Dermis blood vessel endothelial cell (primary cell): ENCODE results near the gene PPP4R4. TPM values are rescaled to one million over a fixed set of nuclear protein-coding genes. Genes with fewer than 3 reads are reported as not detected.
"Not testable (repeated sequence)": the region's sequence is repeated elsewhere in the genome, so short reads cannot be mapped to it uniquely, and the experiment has no call there.

Experiments
- DNase-seq: peaks from one replicate; pipeline ENCODE4 v3.0.0; 2010
- total RNA-seq: library from RNA; depleted of rRNA; stranded (reverse); fragments of >200 nt; gene quantifications from 2 replicates; pipeline ENCODE4 v1.2.3, GENCODE V29; 2014

Gene PPP4R4
- total RNA-seq, 1 donor from 2014 or later, result not detected

DNA sequence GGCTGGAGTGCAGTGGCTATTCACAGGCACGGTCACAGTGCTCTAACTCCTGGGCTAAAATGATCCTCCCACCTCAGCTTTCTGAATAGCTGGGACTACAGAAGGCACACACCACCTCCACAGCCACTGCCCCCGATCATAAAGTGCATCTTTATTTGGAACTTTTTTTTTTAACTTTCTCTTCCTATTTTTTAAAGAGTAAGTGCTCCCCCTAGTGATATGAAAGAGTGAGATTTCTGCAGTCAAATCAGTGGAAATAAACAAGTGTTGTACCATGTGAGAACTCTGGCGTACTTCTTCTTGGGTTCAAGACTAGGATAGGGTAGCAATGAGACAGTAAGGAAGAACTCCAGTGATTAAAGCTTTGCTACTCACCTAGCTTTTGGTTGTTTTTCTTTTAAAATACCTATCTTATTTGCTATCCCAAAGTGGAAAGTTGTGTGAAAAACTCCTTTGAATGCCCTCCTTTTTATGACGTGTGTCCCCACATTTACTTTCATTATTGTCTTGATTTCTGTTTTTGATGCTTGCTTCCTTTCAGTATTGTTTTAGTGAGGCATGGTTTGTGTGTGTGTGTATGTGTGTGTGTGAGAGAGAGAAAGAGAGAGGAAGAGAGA is 6.6 kb downstream of the PPP4R4 start:
- DNase-seq, result peak; percentile 55

DNA sequence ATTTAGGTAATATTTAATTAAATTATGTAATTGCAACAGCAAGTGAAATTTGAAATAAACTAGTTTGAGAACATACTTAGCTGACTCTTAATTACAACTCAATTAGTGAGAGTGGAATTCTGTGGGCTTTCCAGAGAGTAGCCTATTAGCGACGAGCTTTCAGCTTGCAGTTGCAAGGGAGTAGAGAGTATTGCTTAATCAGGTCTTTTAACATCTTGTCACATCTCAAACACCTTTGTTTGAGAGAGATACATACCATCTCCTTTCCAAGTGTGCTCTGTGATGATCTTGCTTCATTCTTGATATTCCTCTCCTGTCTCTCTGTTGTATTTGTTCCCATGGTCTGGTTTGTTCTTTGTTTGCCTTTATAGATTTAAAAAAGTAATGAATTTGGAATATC is 7.7 kb downstream of the PPP4R4 start:
- no peak for DNase-seq

DNA sequence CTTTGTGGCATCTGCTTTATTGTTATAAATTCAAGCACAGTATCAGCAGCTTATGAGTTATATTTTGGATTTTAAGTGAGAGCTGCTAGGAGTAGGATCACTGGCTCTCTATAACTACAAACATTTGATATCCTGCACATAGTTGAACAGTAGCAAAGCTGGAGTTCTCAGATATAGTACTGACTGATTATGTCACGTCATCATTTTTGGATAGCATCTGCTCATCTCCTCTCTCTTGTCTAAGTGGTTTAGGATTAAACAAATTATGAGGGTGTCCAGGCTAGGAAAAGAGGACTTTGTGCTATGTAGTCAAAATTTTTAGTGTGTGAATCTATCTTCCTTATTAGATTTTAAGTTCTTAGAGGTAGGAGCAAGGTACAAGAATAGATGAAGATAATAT is 18.4 kb downstream of the PPP4R4 start:
- no peak for DNase-seq

DNA sequence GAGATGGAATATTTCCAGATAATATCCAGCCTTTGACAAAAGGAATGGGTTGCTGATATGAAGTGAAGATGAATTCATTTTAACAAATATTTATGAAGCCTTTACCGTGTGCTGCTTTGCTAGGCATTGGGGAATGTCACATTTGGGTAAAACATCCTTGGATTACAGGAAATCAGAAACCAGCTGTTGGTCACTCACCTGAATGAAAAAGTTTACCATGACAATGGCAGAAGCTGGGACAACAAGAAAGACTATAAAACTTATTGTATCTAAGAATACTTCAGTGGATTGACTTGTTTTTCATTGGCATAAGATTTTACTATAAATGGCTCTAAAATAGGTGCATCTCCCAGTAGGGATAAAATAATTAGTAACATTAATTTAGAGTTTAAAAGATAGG is 19.7 kb downstream of the PPP4R4 start:
- no peak for DNase-seq

DNA sequence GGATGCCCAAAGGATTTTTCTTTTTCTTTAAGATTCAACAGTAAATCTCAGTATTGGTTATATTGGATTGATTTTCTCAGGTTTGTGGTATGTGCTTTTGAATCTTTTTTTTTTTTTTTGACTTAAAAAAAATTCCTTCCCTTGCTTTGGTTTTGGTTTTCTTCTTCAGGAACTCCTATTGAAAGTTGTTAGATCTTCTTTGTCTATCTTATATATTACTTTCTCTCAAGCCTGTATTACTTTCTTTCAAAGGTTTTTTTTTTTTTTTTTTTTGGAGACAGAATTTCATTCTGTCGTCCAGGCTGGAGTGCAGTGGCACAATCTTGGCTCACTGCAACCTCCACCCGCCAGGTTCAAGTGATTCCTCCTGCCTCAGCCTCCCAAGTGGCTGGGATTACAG is 21.9 kb downstream of the PPP4R4 start:
- DNase-seq, result no peak

DNA sequence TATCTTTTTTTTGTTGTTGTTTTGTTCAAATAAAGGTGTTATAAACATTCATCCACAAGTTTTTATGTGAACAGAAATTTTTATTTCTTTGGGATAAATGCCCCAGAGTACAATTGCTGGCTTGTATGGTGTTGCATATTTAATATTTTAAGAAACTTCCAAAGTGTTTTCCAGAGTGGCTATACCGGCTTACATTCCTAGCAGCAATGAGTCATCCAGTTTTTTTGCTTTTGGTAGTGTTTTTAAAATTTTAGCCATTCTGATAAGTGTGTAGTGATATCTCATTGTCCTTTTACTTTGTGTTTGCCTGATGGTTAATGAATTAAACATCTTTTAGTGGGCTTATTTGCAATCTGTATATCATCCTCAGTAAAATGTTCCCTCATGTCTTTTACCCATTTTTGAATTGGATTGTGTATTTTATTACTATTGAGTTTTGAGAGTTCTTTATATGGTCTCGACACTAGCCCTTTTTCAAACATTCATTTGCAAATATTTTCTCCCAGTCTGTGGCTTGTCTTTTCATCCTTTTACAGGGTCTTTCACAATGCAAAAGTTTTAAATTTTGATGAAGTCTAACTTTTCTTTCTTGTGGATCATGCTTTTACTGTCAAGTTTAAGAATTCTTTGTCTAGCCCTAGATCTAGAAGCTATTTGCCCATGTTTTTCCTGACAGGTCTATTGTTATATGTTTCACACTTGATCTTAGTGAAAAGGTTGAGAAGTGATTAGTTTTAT is 29.5 kb downstream of the PPP4R4 start:
- DNase-seq, result no peak

DNA sequence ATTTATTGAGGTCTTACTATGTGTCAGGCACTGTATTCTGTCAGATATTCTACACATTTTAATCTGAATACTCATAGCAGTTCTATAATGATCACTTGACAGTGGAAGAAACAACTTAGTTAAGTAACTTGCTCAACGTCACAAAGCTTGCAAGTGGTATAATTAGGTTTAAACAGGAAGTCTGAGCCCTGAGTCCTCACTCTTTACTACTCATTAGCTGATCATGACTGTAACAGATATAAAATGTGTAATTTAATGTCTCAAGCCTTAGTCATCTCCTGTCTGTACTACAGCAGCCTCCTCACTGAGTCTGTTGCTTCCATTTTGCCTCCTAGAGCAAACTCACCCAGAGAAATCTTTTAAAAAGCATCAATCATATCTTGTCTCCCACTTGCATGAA is 38.9 kb downstream of the PPP4R4 start:
- no peak for DNase-seq

DNA sequence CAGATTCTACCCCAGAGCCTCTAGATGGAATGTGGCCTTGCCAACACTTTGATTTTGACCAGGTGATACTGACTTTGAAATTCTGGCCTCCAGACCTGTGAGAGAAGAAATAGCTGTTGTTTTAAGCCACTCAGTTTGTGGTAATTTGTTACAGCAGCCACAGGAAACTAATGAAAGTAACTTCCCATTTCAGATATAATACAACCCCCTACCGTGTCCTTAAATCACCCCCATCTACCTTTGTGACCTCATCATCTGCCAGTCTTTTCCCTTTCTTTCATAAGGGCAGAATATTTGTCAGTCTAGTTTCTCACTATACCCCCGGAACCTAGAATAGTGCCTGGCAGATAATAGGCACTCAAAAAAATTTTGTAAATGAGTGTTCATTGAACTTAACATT is 39.6 kb downstream of the PPP4R4 start:
- no peak for DNase-seq

DNA sequence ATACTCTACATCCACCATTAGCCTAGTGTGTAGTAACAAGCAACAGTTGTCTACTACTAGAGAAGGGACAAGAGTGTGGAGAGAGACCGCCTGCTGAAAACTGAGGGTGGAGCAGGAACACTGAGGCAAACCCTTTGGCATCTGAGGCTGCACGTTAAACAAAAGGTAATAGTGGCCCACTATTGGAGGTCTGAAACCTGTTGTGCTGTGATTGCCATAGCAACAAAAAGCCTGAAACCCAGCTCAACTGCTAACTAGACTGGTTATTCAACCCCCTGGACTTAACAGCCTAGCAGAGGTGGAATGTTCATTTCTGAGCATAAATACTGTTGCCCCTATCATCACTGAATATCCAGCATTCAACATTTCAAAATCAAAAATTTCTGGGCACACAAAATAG is 43.0 kb downstream of the PPP4R4 start:
- DNase-seq, result no peak

DNA sequence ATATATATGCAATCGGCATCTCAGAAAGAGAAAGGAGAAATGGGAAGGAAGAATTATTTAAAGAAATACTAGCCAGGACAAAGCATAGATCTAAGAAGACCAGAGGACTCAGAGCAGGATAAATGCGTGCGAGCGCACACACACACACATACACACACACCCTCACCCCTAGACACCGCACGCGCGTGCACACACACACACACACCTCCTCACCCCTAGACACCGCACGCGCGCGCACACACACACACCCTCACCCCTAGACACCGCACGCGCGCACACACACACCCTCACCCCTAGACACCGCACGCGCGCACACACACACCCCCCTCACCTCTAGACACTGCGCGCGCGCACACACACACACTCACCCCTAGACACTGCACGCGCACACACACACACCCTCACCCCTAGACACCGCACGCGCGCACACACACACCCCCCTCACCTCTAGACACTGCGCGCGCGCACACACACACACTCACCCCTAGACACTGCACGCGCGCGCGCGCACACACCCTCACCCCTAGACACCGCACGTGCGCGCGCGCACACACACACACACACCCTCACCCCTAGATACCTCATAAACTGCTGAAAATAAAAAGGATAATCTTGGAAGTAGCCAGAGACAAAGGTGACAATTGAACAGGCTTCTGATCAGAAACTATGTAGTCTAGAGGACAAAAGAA is 44.2 kb downstream of the PPP4R4 start:
- not testable (repeated sequence) for DNase-seq

DNA sequence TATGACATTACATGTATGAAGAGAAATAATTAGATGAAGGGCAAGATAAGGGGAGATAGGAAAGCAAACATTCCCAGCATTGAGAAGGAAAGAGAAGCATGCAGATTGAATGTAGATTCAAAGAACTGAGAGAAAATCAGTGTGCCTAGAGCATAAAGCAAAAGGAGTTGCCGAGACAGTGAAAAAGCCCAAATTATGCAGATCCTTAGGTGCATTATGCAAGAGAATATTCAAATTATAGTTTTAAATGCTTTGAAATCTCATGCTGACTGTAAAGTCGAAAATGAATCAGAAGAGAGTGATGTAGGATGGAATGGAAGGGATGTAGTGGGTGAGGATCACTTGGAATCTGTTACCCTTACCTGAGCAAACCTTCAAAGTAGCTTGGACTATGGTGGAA is 49.9 kb downstream of the PPP4R4 start:
- no peak for DNase-seq

DNA sequence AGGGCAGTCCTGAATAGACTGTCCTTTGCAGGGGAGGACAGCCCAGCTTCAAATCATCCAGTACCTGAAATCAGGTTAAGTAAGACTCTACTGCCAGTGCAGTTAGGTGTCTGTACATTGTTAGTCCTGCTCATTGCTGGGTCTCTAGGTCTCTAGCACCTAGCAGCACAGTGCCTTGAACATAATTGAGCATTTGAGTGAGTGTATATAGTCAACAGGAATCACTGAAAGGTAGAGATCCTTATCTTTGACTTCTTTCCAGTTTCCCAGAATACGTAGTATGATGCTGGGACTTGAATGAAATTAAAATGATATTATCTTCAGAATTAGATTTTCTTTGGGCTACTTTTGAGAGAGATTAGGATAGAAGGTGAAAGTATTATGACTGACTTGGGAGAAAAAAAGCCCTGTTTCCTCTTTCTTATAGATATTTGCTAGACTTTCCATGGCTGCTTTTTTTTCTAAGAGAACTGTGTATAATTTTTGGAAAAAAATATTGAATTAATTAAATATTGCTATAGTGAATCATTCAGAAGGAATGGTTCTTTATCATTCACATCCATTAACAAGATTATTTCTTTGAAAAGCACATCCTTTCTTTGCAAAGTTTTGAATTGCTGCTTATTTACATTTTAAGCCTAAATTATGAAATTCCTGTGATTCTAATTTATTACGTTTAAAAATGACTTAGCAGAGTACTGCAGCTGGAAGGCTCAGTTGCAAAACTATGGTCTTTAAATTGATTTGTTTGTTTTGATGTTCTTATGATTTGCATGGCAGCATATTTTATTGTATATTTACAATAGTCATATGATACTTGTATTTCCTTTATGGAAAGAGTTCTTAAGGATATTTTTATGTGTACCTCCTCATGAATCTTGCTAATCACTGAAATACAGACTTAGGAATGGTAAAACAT is 51.6 kb downstream of the PPP4R4 start:
- DNase-seq, result no peak

DNA sequence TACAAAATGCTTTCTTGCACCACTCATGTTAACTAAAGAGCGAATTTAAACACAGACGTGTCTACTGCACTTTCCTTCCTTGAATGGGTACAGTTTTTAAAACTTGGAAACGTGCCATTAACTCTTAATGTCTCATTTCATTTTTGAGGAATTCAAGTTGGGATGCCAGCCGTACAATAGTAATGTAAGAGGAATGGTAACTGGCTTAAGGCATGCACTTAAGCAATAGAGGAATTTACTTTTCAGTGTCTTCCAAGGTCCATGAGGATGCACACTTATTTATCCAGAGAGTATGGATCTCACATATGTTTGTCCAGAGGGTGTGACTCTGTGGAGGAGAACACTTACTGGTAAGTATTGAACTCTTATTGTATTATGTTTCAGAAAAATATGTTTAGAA is 52.9 kb downstream of the PPP4R4 start:
- no peak for DNase-seq

DNA sequence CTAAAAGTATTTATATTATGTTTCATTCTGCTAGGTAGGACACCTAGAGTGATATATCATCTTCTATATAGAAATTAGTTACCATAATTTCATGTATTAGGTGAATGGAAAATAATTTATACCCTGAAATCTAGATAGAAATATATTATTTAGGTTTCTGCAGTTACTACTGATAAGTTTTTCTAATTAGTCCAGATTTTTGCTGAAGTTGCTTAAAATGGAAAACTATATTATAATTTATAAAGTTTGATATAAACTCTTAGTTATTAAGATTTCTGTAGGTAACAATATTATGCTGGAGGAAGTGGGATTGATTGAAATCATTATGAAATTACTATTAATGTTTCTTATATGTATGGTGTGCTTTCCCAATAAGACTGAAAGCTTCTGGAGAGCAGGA is 62.9 kb downstream of the PPP4R4 start:
- DNase-seq, result no peak

DNA sequence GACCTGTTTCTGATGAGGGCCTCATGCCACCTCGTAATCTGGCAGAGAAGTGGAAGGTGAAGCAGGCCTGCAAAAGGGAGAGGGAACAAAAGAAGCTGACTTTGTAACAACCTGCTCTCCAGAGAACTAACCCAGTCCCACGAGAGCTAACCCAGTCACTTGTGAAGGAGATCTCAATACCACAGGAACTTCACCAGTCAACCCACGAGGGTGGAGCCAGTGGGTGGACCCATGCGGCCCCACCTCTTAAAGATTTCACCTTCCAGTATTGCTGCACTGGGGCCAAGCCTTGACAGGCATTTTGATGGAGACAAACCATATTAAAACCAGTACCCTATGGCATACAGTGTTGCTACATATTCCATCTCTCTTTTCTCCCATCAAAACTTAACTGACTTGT is 63.9 kb downstream of the PPP4R4 start:
- DNase-seq, result no peak

DNA sequence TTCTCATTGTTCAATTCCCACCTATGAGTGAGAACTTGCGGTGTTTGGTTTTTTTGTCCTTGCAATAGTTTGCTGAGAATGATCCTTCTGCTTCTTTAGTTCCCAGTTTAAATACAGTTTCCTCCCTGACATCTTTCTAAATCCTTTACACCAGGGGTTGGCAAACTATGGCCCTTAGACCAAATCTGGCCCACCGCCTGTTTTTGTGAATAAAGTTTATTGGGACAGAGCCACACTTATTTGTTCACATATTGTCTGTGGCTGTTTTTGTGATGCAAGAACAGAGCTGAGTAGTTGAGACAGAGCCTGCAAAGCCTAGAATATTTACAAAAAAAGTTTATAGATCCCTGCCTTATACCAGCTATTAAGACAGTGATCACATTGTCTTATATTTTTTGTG is 65.3 kb downstream of the PPP4R4 start:
- no peak for DNase-seq

DNA sequence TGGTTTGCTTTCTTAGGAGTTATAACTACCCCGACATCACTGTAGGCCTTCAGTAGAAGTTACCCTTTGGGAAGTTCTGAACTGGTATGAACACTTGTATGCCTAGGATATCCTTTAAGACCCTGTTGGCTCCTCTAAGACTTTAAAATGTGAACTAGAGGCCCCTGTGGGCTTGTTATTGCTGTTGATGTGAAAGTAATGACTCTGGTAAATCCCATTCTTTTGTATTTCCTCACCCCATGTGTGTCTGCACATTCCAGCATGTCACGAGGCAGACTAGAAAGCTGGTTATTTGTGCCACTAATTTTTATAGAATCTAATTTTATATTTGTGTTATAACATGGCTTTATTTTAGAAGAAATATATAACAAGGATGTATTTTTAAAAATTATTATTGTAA is 70.1 kb downstream of the PPP4R4 start:
- no peak for DNase-seq

DNA sequence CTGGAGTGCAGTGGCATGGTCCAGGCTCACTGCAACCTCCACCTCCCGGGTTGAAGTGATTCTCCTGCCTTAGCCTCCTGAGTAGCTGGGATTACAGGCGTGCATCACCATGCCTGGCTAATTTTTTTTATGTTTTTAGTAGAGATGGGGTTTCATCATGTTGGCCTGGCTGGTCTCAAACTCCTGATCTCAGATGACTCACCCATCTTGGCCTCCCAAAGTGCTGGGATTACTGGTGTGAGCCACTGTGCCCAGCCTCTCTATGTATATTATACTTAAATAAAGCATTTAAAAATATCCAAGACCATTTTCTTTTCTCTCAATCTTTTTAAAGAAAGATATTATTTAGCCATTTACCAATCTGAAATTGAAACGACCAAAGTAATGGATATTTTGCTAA is 90.1 kb downstream of the PPP4R4 start:
- DNase-seq, result not testable (repeated sequence)

DNA sequence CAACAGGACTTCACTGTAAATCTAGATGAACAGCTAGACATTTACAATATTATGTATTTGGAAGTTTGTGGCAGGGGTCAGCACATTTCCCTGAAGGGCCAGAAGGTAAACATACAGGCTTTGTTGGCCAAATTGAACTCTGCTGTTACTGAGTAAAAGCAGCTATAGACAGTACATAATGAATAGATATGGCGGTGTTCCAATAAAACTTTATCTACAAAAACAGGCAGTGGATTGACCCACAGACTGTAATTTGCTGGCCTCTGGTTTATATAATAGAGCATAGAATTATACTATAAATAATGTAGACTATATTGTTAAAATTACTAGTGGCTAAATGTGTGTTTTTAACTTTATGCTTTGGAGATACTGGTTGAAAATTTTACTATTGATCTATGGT is 93.2 kb downstream of the PPP4R4 start:
- no peak for DNase-seq

DNA sequence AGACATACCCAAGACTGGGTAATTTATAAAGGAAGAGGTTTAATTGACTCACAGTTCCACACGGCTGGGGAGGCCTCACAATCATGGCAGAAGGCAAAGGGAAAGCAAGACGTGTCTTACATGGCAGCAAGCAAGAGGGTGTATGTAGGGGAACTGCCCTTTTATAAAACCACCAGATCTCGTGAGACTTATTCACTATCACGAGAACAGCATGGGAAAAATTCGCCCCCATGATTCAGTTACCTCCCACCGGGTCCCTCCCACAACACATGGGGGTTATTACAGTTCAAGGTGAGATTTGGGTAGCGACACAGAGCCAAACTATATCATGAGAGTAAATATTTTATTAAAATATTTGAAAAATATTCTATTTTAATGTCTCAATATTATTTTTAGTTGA is 94.5 kb downstream of the PPP4R4 start:
- DNase-seq, result not testable (repeated sequence)

DNA sequence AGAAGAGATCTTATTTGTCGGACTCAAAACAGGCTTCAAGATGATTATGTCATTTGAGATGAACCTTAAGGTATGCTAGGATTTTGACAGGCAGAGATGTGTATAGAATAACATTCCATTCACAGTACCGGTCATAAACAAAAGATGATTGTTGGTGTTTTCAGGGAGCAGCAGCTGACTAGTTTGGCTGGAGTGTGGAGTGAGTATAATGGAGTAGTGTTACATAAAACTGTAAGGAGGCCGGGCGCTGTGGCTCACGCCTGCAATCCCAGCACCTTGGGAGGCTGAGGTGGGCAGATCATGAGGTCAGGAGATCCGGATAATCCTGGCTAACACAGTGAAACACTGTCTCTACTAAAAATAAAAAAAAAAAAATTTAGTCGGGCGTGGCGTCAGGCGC is 95.0 kb downstream of the PPP4R4 start:
- DNase-seq, result no peak

DNA sequence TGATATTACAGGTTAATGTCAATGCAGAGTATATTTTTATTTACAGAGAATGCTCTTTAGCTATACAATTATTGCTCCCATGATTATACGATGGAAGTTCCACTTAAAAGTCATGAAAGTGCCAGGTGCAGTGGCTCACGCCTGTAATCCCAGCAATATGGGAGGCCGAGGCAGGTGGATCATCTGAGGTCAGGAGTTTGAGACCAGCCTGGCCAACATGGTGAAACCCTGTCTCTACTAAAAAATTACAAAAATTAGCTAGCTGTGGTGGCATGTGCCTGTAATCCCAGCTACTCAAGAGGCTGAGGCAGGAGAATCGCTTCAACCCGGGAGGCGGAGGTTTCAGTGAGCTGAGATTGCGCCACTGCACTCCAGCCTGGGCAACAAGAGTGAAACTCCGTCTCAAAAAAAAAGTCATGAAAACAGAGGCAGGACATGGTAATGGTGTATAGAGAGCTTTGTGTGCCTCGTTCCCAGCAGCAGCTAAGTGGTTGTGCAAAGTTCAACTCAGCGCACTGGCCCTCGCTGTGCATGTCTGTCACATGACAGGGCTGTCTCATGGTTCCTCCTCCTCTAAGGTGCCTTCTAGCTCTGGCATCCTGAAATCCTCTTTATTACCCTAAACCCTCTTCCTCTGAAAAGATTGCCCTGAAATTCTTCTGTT is 102.9 kb downstream of the PPP4R4 start:
- not testable (repeated sequence) for DNase-seq
